SK-N-SH (cell line): ENCODE data around the gene SLC16A11. TPM values are rescaled to one million over a fixed set of nuclear protein-coding genes. Genes with fewer than 3 reads are reported as not detected.
"Not testable (repeated sequence)": the region's sequence is repeated elsewhere in the genome, so short reads cannot be mapped to it uniquely, and the experiment has no call there.

Experiments
- CTCF ChIA-PET: fragments of 300-600, 350-600 bp; formaldehyde crosslinking; extraction: SDS; loops from one replicate; lab custom pipeline; 2021; lab: Yijun Ruan, JAX
- POLR2A ChIA-PET: fragments of 350-600 bp; sonication (Branson Sonifier 250); formaldehyde crosslinking; extraction: SDS; loops from one replicate; lab custom pipeline; 2020; ENCODE audit warnings: antibody characterized with exemption, inconsistent platforms; lab: Yijun Ruan, JAX
- DNase-seq: peaks from one replicate; pipeline ENCODE4 v3.0.0; 2012
- H2AFZ ChIP-seq: fragments of 200-600 bp; sonication (generic); 2 replicates; pipeline ENCODE4 v1.8.1; 2016; ENCODE audit warnings: antibody characterized with exemption, mild to moderate bottlenecking, low read depth
- H3F3A ChIP-seq: fragments of 200-600 bp; sonication (generic); replicated peaks from 2 replicates; pipeline ENCODE3; 2016; ENCODE audit warnings: antibody characterized with exemption, mild to moderate bottlenecking; ENCODE audit not compliant: insufficient read depth
- H3K27ac ChIP-seq, 2 experiments: fragments of 200-500 bp in 1 of 2; fragments of 200-600 bp in 1 of 2; sonication (Bioruptor generic) in 1 of 2; sonication (generic), shearing (Covaris generic) in 1 of 2; 2 replicates each; pipeline versions ENCODE4 v1.5.1 to v1.6.1; 2014 to 2016; ENCODE audit warnings: low read depth in 2 of 2, inconsistent platforms in 1 of 2, low read length in 1 of 2, mild to moderate bottlenecking in 1 of 2, mixed read lengths in 1 of 2
- H3K27me3 ChIP-seq: fragments of 200-600 bp; sonication (generic), shearing (Covaris generic); 2 replicates; pipeline ENCODE4 v1.6.1; 2016; ENCODE audit warnings: mixed run types; ENCODE audit not compliant: insufficient read depth
- H3K36me3 ChIP-seq, 2 experiments: fragments of 200-500 bp in 1 of 2; fragments of 200-600 bp in 1 of 2; sonication (Bioruptor generic) in 1 of 2; sonication (generic) in 1 of 2; replicated peaks in 1 of 2; 2 replicates each; pipeline versions ENCODE3 to v1.5.1; 2014 to 2016; ENCODE audit warnings: low read length in 1 of 2, mild to moderate bottlenecking in 1 of 2; ENCODE audit not compliant: insufficient read depth in 2 of 2, control insufficient read depth in 1 of 2
- H3K4me1 ChIP-seq, 2 experiments: fragments of 200-500 bp in 1 of 2; fragments of 200-600 bp in 1 of 2; sonication (Bioruptor generic) in 1 of 2; sonication (generic), shearing (Covaris generic) in 1 of 2; 2 replicates each; pipeline versions ENCODE4 v1.5.1 to v1.6.1; 2014 to 2016; ENCODE audit warnings: low read depth in 1 of 2, low read length in 1 of 2, mixed run types in 1 of 2; ENCODE audit not compliant: insufficient read depth in 2 of 2, control insufficient read depth in 1 of 2
- H3K4me2 ChIP-seq: fragments of 200-600 bp; sonication (generic), shearing (Covaris generic); 2 replicates; pipeline ENCODE4 v1.6.1; 2017; ENCODE audit warnings: mixed run types
- H3K4me3 ChIP-seq, 2 experiments: fragments of 200-500 bp in 1 of 2; fragments of 200-600 bp in 1 of 2; sonication (Bioruptor generic) in 1 of 2; sonication (generic), shearing (Covaris generic) in 1 of 2; 2 replicates each; pipeline versions ENCODE4 v1.5.1 to v1.8.1; 2014 to 2016; ENCODE audit warnings: low read depth in 2 of 2, inconsistent platforms in 1 of 2, low read length in 1 of 2, mild to moderate bottlenecking in 1 of 2, mixed read lengths in 1 of 2, moderate library complexity in 1 of 2
- H3K79me2 ChIP-seq: fragments of 200-600 bp; sonication (generic); 2 replicates; pipeline ENCODE4 v1.8.1; 2017; ENCODE audit warnings: mild to moderate bottlenecking; ENCODE audit not compliant: insufficient read depth
- H3K9ac ChIP-seq: fragments of 200-600 bp; sonication (generic); 2 replicates; pipeline ENCODE4 v1.6.1; 2017; ENCODE audit warnings: mixed run types
- H3K9me2 ChIP-seq: fragments of 200-600 bp; sonication (generic); 2 replicates; pipeline ENCODE4 v1.6.1; 2017; ENCODE audit warnings: mixed run types
- H3K9me3 ChIP-seq: fragments of 200-600 bp; sonication (generic); 2 replicates; pipeline ENCODE4 v1.6.1; 2017; ENCODE audit warnings: mixed run types, mild to moderate bottlenecking, moderate library complexity
- H4K20me1 ChIP-seq: fragments of 200-600 bp; sonication (generic); 2 replicates; pipeline ENCODE4 v1.6.1; 2017; ENCODE audit warnings: mild to moderate bottlenecking, mixed run types; ENCODE audit not compliant: insufficient read depth
- CHD2 ChIP-seq: fragments of 150-350 bp; IDR thresholded peaks from 2 replicates; pipeline ENCODE4 v1.6.1; 2018; ENCODE audit warnings: low read length; ENCODE audit not compliant: partially characterized antibody
- EP300 ChIP-seq, 2 experiments: IDR thresholded peaks; 2 replicates each; pipeline versions ENCODE4 v1.4.0 to v1.6.1; 2012; ENCODE audit warnings: borderline replicate concordance in 1 of 2, low read depth in 1 of 2, low read length in 1 of 2
- GABPA ChIP-seq: IDR thresholded peaks from 2 replicates; pipeline ENCODE4 v1.4.0; 2012; ENCODE audit warnings: low read depth, mild to moderate bottlenecking
- POLR2AphosphoS5 ChIP-seq: IDR thresholded peaks from 2 replicates; pipeline ENCODE4 v1.6.1; 2012; ENCODE audit warnings: low read depth, low read length
- SIN3A ChIP-seq: IDR thresholded peaks from 2 replicates; pipeline ENCODE4 v1.6.1; 2012; ENCODE audit warnings: low read depth, mild to moderate bottlenecking, low read length, moderate library complexity, borderline replicate concordance
- WGBS: methylation state at CpG from one replicate; pipeline ENCODE4 v1.1.6; 2017; ENCODE audit warnings: low lambda C conversion rate; 5-methylcytosine and 5-hydroxymethylcytosine counted together
- polyA plus RNA-seq, 3 experiments: library from polyadenylated mRNA; depleted of rRNA; stranded (reverse); fragments of >200 nt; gene quantifications; 2 replicates each; pipeline ENCODE4 v1.2.3, GENCODE V29; 2012
- TF ChIP-seq, protein P1 (sequence below): IDR thresholded peaks from 2 replicates; pipeline ENCODE4; 2012
- TF ChIP-seq, protein P2 (sequence below): IDR thresholded peaks from 2 replicates; pipeline ENCODE4 v1.4.0; 2012; ENCODE audit warnings: low read depth, borderline replicate concordance

Gene SLC16A11
- polyA plus RNA-seq, 1 of the 3 experiments (the other 2 are of a cell fraction), result 0.12 TPM

DNA sequence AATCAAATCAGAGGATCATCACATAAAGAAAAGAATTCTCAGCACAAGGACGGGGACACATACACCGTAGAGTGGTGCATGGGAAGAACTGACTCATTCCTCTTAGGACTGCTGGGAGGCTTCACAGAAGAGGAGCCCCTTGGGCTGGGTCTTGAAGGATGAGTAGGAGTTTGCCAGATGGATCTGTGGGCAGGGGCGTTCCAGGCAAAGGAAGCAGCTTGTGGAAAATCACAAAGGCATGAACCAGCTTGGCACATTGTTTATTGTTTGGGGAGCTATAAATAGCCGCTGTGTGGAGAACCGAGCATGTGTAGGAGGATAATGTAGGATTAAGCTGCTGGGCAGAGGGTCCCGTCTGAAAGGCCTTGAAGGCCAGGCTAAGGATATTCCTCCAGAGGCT is 5.1 kb upstream of the SLC16A11 start:
- H3K4me1 ChIP-seq, result peaks cover 0 to 6% of the 10 kb centered on the region in 2 experiments; a peak in 1 of 4 replicates
- TF ChIP-seq EP300 (IDR thresholded peaks at IDR 0.05; ENCODE audit: borderline replicate concordance in 1 of 2, low read depth in 1 of 2, low read length in 1 of 2) (no peak), GABPA (no peak), POLR2AphosphoS5 (no peak)
- TF ChIP-seq, protein P1, sequence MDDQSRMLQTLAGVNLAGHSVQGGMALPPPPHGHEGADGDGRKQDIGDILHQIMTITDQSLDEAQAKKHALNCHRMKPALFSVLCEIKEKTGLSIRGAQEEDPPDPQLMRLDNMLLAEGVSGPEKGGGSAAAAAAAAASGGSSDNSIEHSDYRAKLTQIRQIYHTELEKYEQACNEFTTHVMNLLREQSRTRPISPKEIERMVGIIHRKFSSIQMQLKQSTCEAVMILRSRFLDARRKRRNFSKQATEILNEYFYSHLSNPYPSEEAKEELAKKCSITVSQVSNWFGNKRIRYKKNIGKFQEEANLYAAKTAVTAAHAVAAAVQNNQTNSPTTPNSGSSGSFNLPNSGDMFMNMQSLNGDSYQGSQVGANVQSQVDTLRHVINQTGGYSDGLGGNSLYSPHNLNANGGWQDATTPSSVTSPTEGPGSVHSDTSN, result no peak
- no peaks in the 10 kb centered on the region for H3K79me2 ChIP-seq
- H4K20me1 ChIP-seq, result no peaks in the 10 kb centered on the region
- H2AFZ ChIP-seq, result no peak overlapping the region
- no peaks in the 10 kb centered on the region for H3K9me2 ChIP-seq
- no peak overlapping the region for H3K4me3 ChIP-seq
- no peaks in the 10 kb centered on the region for H3K9me3 ChIP-seq
- CTCF ChIA-PET, result interaction anchor here (1.2 to 20.1 kb wide), 3 partner anchors 91 to 248 kb away, joined by 6 to 502 read pairs (median 217); partner anchors contain the start of gene ASGR1
- no peak overlapping the region for H3K9ac ChIP-seq
- POLR2A ChIA-PET, result no interaction called here
- H3F3A ChIP-seq, result peaks cover 4% of the 10 kb centered on the region
- no peaks in the 10 kb centered on the region for H3K36me3 ChIP-seq
- no peak for DNase-seq
- 50% methylated on average over 6 of the region's 6 CpGs for WGBS
- peaks cover 31% of the 10 kb centered on the region for H3K27me3 ChIP-seq
- H3K4me2 ChIP-seq, result no peak overlapping the region
- H3K27ac ChIP-seq, result no peak overlapping the region

DNA sequence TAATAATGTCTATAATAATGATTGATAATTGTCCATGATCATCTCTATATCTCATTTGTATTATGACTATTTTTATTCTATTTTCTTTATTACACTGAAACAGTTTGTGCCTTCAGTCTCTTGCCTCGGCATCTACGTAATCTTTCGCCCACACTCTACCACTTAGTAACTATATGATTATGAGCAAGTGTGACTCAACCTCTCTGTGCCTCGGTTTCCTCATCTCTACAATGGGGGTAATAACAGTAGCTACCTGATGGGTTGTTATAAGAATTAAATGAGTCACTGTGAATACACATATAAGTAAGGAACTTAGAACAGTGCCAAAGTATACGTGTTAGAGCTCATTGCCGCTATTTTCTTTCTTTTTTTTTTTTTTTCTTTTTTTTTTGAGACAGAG is 3.7 kb upstream of the SLC16A11 start:
- H3K4me2 ChIP-seq, result no peak overlapping the region
- H3K9ac ChIP-seq, result no peak overlapping the region
- POLR2A ChIA-PET, result interaction anchor here (1.0 kb wide), 1 partner anchor 333 kb away, joined by 3 read pairs; no protein-coding TSS in a partner anchor
- H3K36me3 ChIP-seq, result no peaks in the 10 kb centered on the region
- peaks cover 31% of the 10 kb centered on the region; the same call in 1 of the 2 replicates for H3K27me3 ChIP-seq
- 73% methylated on average over 6 of the region's 6 CpGs for WGBS
- peaks cover 4% of the 10 kb centered on the region for H3F3A ChIP-seq
- no peak overlapping the region for H3K27ac ChIP-seq
- H3K4me1 ChIP-seq, result peaks cover 0 to 20% of the 10 kb centered on the region in 2 experiments; a peak in 1 of 4 replicates
- no peaks in the 10 kb centered on the region for H3K9me2 ChIP-seq
- CTCF ChIA-PET, result interaction anchor here (5.1 to 20.1 kb wide), 3 partner anchors 93 to 249 kb away, joined by 41 to 502 read pairs (median 217); partner anchors contain the start of gene ASGR1
- TF ChIP-seq SIN3A (no peak), CHD2 (no peak)
- TF ChIP-seq, all 33 proteins: peak for 0
- no peaks in the 10 kb centered on the region for H4K20me1 ChIP-seq
- H3K9me3 ChIP-seq, result no peaks in the 10 kb centered on the region
- no peak overlapping the region for H3K4me3 ChIP-seq
- no peak for DNase-seq
- H2AFZ ChIP-seq, result no peak overlapping the region
- no peaks in the 10 kb centered on the region for H3K79me2 ChIP-seq

DNA sequence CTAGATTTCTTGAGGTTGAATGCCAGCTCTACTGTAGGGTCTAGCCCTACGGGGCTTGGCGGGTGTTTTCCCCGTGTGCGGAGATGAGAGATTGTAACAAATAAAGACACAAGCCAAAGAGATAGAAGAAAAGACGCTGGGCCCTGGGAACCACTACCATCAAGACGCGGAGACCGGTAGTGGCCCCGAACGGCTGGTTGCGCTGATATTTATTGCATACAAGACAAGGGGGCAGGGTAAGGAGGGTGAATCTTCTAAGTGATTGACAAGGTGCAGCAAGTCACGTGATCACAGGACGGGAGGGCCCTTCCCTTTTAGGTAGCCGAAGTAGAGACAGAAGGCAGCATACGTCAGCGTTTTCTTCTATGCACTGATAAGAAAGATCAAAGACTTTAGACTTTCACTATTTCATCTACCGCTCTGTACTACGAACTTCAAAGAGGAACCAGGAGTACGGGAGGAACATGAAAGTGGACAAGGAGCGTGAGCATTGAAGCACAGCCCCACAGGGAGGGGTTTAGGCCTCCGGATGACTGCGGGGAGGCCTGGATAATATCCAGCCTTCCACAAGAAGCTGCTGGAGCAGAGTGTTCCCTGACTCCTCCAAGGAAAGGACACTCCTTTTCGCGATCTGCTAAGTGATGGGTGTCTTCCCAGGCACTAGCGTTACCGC is 3.0 kb upstream of the SLC16A11 start:
- H3K36me3 ChIP-seq, H2AFZ ChIP-seq, H3K4me3 ChIP-seq, DNase-seq, H3K79me2 ChIP-seq, H3K9me3 ChIP-seq, H3K9ac ChIP-seq, H3F3A ChIP-seq, H3K27ac ChIP-seq, H4K20me1 ChIP-seq, H3K9me2 ChIP-seq: not testable (repeated sequence)
- ChIA-PET POLR2A (interaction anchor here (1.0 kb wide), 1 partner anchor 11 kb away, joined by 7 read pairs; the partner anchor contains the start of gene SLC16A13), CTCF (interaction anchor here (1.2 to 20.1 kb wide), 29 partner anchors 11 to 302 kb away, joined by 3 to 502 read pairs (median 8); partner anchors contain the start of genes ASGR1, ASGR2, BCL6B and SLC16A13)
- TF ChIP-seq, protein P2, sequence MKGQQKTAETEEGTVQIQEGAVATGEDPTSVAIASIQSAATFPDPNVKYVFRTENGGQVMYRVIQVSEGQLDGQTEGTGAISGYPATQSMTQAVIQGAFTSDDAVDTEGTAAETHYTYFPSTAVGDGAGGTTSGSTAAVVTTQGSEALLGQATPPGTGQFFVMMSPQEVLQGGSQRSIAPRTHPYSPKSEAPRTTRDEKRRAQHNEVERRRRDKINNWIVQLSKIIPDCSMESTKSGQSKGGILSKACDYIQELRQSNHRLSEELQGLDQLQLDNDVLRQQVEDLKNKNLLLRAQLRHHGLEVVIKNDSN, result 0 out of 2 replicates have a peak, but pooled peaks have one; percentile 13
- H3K4me2 ChIP-seq, result peak overlapping the region; percentile 71; the same call in 1 of the 2 replicates
- WGBS, result 39% methylated on average over 26 of the region's 26 CpGs
- H3K4me1 ChIP-seq, result peaks cover 0 to 22% of the 10 kb centered on the region in 2 experiments; a peak in 1 of 4 replicates
- H3K27me3 ChIP-seq, result peaks cover 31% of the 10 kb centered on the region; the same call in 1 of the 2 replicates
